Erythroblast (primary cell): Measurements from ENCODE around the gene ST6GALNAC4.

Experiments used
- GATA1 ChIP-seq: IDR thresholded peaks from 2 replicates; pipeline ENCODE4 v1.6.1; 2011; ENCODE audit warnings: low read depth, mild to moderate bottlenecking, control low read depth, low read length, moderate library complexity
- POLR2A ChIP-seq: IDR thresholded peaks from 2 replicates; pipeline ENCODE4 v1.6.1; 2011; ENCODE audit warnings: mild to moderate bottlenecking, low read length

- no peak for TF ChIP-seq POLR2A
- no peak for TF ChIP-seq GATA1
These were observed 42.6 kb upstream of the ST6GALNAC4 start for GRCh38 chr9:127959398-127959797.
